Endothelial cell (in vitro differentiated cells): Measurements from ENCODE around the gene SEPTIN14. TPM values are rescaled to one million over a fixed set of nuclear protein-coding genes. Genes with fewer than 3 reads are reported as not detected.
"Not testable (repeated sequence)": the region's sequence is repeated elsewhere in the genome, so short reads cannot be mapped to it uniquely, and the experiment has no call there.

Source experiments
- DNase-seq: peaks from one replicate; pipeline ENCODE4 v3.0.0; 2021; ENCODE audit warnings: low spot score
- H3K27ac Mint-ChIP-seq: one replicate; pipeline ENCODE4 v1.8.0; 2021; ENCODE audit warnings: mixed read lengths, inconsistent platforms; ENCODE audit not compliant: unreplicated experiment
- H3K27me3 Mint-ChIP-seq: one replicate; pipeline ENCODE4 v1.8.0; 2021; ENCODE audit warnings: mild to moderate bottlenecking, moderate library complexity, mixed read lengths, inconsistent platforms; ENCODE audit not compliant: unreplicated experiment
- H3K36me3 Mint-ChIP-seq: one replicate; pipeline ENCODE4 v1.8.0; 2021; ENCODE audit warnings: mild to moderate bottlenecking, low read depth, mixed read lengths, inconsistent platforms; ENCODE audit not compliant: unreplicated experiment
- H3K4me1 Mint-ChIP-seq: one replicate; pipeline ENCODE4 v1.8.0; 2021; ENCODE audit warnings: mild to moderate bottlenecking, mixed read lengths, inconsistent platforms; ENCODE audit not compliant: unreplicated experiment
- H3K4me3 Mint-ChIP-seq: one replicate; pipeline ENCODE4 v1.8.0; 2021; ENCODE audit warnings: mild to moderate bottlenecking, mixed read lengths, inconsistent platforms; ENCODE audit not compliant: unreplicated experiment
- H3K9me3 Mint-ChIP-seq: one replicate; pipeline ENCODE4 v1.8.0; 2021; ENCODE audit warnings: mixed read lengths, inconsistent platforms; ENCODE audit not compliant: unreplicated experiment
- CTCF ChIP-seq: fragments of 200-600 bp; sonication (generic); IDR thresholded peaks from one replicate; pipeline ENCODE4 v1.5.0; 2021; ENCODE audit warnings: antibody characterized with exemption; ENCODE audit not compliant: unreplicated experiment
- total RNA-seq: library from RNA; stranded (reverse); fragmentation: NEBNext Ultra II Directional; extraction: Animal tissue kit (Norgen Biotek cat#: 25700); gene quantifications from one replicate; pipeline ENCODE4 v1.2.1, GENCODE V29; 2021; ENCODE audit not compliant: unreplicated experiment

SEPTIN14 gene
- total RNA-seq, 1 donor from 2014 or later: not detected

GRCh38 chr7:55873765-55874164 lies 11.2 kb upstream of the SEPTIN14 start:
- Mint-ChIP-seq H3K4me3 (no peak overlapping the region), H3K27me3 (no peaks in the 10 kb centered on the region), H3K27ac (no peak overlapping the region), H3K4me1 (no peaks in the 10 kb centered on the region), H3K36me3 (no peaks in the 10 kb centered on the region), H3K9me3 (no peaks in the 10 kb centered on the region)
- no peak for TF ChIP-seq CTCF
- no peak for DNase-seq

GRCh38 chr7:55871932-55872485 lies 9.5 kb upstream of the SEPTIN14 start:
- no peak for DNase-seq
- Mint-ChIP-seq H3K4me1 (no peaks in the 10 kb centered on the region), H3K27ac (no peak overlapping the region), H3K4me3 (no peak overlapping the region), H3K27me3 (no peaks in the 10 kb centered on the region), H3K36me3 (no peaks in the 10 kb centered on the region), H3K9me3 (no peaks in the 10 kb centered on the region)
- TF ChIP-seq CTCF: no peak

GRCh38 chr7:55868989-55869388 lies 6.4 kb upstream of the SEPTIN14 start:
- not testable (repeated sequence) for H3K4me3 Mint-ChIP-seq, H3K27me3 Mint-ChIP-seq, H3K36me3 Mint-ChIP-seq, H3K4me1 Mint-ChIP-seq, H3K27ac Mint-ChIP-seq, DNase-seq, H3K9me3 Mint-ChIP-seq

GRCh38 chr7:55845164-55845563 lies 17.4 kb downstream of the SEPTIN14 start:
- H3K36me3 Mint-ChIP-seq, H3K4me3 Mint-ChIP-seq, DNase-seq, H3K4me1 Mint-ChIP-seq, H3K27ac Mint-ChIP-seq, H3K27me3 Mint-ChIP-seq, H3K9me3 Mint-ChIP-seq: not testable (repeated sequence)

GRCh38 chr7:55838595-55838994 lies 24.0 kb downstream of the SEPTIN14 start:
- Mint-ChIP-seq H3K27ac (no peak overlapping the region), H3K4me3 (no peak overlapping the region), H3K27me3 (no peaks in the 10 kb centered on the region), H3K9me3 (no peaks in the 10 kb centered on the region), H3K4me1 (no peaks in the 10 kb centered on the region), H3K36me3 (no peaks in the 10 kb centered on the region)
- no peak for DNase-seq
- TF ChIP-seq CTCF: no peak

- peaks cover 7% of the 10 kb centered on the region for H3K27me3 Mint-ChIP-seq
- H3K27ac Mint-ChIP-seq: no peak overlapping the region
- H3K4me1 Mint-ChIP-seq: no peaks in the 10 kb centered on the region
- peaks cover 22% of the 10 kb centered on the region for H3K9me3 Mint-ChIP-seq
- H3K36me3 Mint-ChIP-seq: peaks cover 4% of the 10 kb centered on the region
- TF ChIP-seq CTCF: no peak
- no peak for DNase-seq
- H3K4me3 Mint-ChIP-seq: no peak overlapping the region
These were observed 35.0 kb downstream of the SEPTIN14 start for GRCh38 chr7:55827577-55827976.
